Measurements from ENCODE around the gene SLC22A2. TPM values are rescaled to one million over a fixed set of nuclear protein-coding genes. Genes with fewer than 3 reads are reported as not detected.

SLC22A2 gene
- total RNA-seq, 1 donor from 2014 or later, result not detected

GRCh38 chr6:160215232-160215631, 43.4 kb downstream of the SLC22A2 start:
- no peaks in the 10 kb centered on the region for H3K36me3 Mint-ChIP-seq (ENCODE audit: unreplicated experiment)
- H3K4me1 Mint-ChIP-seq (ENCODE audit: unreplicated experiment), result peaks cover 3% of the 10 kb centered on the region
- H3K9me3 Mint-ChIP-seq (ENCODE audit: unreplicated experiment), result peaks cover 9% of the 10 kb centered on the region
- TF ChIP-seq CTCF (IDR thresholded peaks at IDR 0.05), result no peak
- H3K27me3 Mint-ChIP-seq (ENCODE audit: unreplicated experiment), result peaks cover 26% of the 10 kb centered on the region
- H3K4me3 Mint-ChIP-seq (ENCODE audit: unreplicated experiment), result no peak overlapping the region
- no peak overlapping the region for H3K27ac Mint-ChIP-seq (ENCODE audit: unreplicated experiment)
- DNase-seq (ENCODE audit: extremely low spot score, unreplicated experiment), result no peak

DNA sequence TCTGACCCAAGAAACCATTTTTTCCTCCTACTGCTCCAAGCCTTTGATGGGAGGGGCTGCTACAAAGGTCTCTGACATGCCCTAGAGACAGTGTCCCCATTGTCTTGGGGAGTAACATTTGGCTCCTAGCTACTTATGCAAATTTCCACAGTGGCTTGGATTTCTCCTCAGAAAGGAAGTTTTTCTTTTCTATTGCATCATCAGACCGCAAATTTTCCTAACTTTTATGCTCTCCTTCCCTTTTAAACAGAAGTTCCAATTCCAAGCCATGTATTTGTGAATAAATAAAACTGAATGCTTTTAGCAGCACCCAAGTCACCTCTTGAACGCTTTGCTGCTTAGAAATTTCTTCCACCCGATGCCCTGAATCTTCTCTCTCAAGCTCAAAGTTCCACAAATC, 51.0 kb downstream of the SLC22A2 start:
- no peak for DNase-seq (ENCODE audit: extremely low spot score, unreplicated experiment)
- Mint-ChIP-seq H3K27me3 (ENCODE audit: unreplicated experiment) (peaks cover 21% of the 10 kb centered on the region), H3K9me3 (ENCODE audit: unreplicated experiment) (peaks cover 14% of the 10 kb centered on the region), H3K27ac (ENCODE audit: unreplicated experiment) (no peak overlapping the region), H3K36me3 (ENCODE audit: unreplicated experiment) (no peaks in the 10 kb centered on the region), H3K4me3 (ENCODE audit: unreplicated experiment) (no peak overlapping the region), H3K4me1 (ENCODE audit: unreplicated experiment) (peaks cover 13% of the 10 kb centered on the region)
- no peak for TF ChIP-seq CTCF (IDR thresholded peaks at IDR 0.05)

- TF ChIP-seq CTCF (IDR thresholded peaks at IDR 0.05), result no peak
- Mint-ChIP-seq H3K4me3 (ENCODE audit: unreplicated experiment) (no peak overlapping the region), H3K27ac (ENCODE audit: unreplicated experiment) (no peak overlapping the region), H3K4me1 (ENCODE audit: unreplicated experiment) (peaks cover 41% of the 10 kb centered on the region), H3K9me3 (ENCODE audit: unreplicated experiment) (peaks cover 14% of the 10 kb centered on the region), H3K36me3 (ENCODE audit: unreplicated experiment) (no peaks in the 10 kb centered on the region), H3K27me3 (ENCODE audit: unreplicated experiment) (peaks cover 4% of the 10 kb centered on the region)
- no peak for DNase-seq (ENCODE audit: extremely low spot score, unreplicated experiment)
Observed at GRCh38 chr6:160204710-160205109, 53.9 kb downstream of the SLC22A2 start.

- Mint-ChIP-seq H3K36me3 (ENCODE audit: unreplicated experiment) (no peaks in the 10 kb centered on the region), H3K27ac (ENCODE audit: unreplicated experiment) (peak overlapping the region; percentile 83), H3K4me3 (ENCODE audit: unreplicated experiment) (no peak overlapping the region), H3K27me3 (ENCODE audit: unreplicated experiment) (peaks cover 4% of the 10 kb centered on the region), H3K4me1 (ENCODE audit: unreplicated experiment) (peaks cover 44% of the 10 kb centered on the region), H3K9me3 (ENCODE audit: unreplicated experiment) (peaks cover 14% of the 10 kb centered on the region)
- TF ChIP-seq CTCF (IDR thresholded peaks at IDR 0.05), result no peak
- no peak for DNase-seq (ENCODE audit: extremely low spot score, unreplicated experiment)
Observed at GRCh38 chr6:160203953-160204352, 54.7 kb downstream of the SLC22A2 start.

DNA sequence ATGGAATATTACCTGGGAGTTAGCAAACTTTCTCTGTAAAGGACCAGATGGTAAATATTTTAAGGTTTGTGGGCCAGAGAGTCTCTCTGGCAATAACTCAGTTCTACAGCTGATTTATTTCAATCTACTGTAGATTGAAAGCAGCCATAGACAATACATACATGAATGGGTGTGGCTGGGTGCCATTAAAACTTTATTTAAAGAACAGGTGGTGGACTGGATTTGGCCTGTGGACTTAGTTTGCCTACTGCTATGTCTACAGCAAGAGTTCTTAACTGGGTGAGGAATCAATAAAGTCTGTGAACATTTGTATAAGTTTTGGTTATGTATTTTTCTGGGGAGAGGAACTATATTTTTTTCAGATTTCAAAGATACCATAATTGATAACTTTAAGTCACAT, 55.1 kb downstream of the SLC22A2 start:
- Mint-ChIP-seq H3K9me3 (ENCODE audit: unreplicated experiment) (peaks cover 12% of the 10 kb centered on the region), H3K27me3 (ENCODE audit: unreplicated experiment) (peaks cover 3% of the 10 kb centered on the region), H3K4me1 (ENCODE audit: unreplicated experiment) (peaks cover 48% of the 10 kb centered on the region), H3K27ac (ENCODE audit: unreplicated experiment) (peak overlapping the region; percentile 83), H3K36me3 (ENCODE audit: unreplicated experiment) (no peaks in the 10 kb centered on the region), H3K4me3 (ENCODE audit: unreplicated experiment) (no peak overlapping the region)
- DNase-seq (ENCODE audit: extremely low spot score, unreplicated experiment), result no peak
- TF ChIP-seq CTCF (IDR thresholded peaks at IDR 0.05), result no peak

All from osteocyte (in vitro differentiated cells).